ENCODE results near the gene TUSC2.

DNA sequence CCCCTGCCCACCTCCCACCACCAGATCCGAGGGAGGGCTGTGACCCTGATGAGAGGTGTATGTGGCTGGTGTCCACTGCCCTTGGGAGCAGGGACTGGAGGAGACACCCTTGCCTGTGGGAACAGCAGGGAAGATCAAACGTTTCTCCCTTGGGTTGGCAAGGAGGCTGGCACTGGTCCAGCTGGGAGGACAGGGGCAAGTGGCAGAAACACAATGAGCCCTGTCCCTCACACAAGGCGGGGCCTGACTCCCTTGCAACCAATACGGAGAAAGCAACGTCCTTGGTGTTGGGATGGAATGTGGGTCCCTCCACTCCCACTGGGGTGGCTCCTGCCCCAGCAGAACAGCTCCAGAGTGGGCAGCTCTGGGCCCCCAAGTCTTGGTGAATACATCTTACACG is 10.7 kb downstream of the TUSC2 start:
- TF ChIP-seq, protein P1, sequence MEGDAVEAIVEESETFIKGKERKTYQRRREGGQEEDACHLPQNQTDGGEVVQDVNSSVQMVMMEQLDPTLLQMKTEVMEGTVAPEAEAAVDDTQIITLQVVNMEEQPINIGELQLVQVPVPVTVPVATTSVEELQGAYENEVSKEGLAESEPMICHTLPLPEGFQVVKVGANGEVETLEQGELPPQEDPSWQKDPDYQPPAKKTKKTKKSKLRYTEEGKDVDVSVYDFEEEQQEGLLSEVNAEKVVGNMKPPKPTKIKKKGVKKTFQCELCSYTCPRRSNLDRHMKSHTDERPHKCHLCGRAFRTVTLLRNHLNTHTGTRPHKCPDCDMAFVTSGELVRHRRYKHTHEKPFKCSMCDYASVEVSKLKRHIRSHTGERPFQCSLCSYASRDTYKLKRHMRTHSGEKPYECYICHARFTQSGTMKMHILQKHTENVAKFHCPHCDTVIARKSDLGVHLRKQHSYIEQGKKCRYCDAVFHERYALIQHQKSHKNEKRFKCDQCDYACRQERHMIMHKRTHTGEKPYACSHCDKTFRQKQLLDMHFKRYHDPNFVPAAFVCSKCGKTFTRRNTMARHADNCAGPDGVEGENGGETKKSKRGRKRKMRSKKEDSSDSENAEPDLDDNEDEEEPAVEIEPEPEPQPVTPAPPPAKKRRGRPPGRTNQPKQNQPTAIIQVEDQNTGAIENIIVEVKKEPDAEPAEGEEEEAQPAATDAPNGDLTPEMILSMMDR (IDR thresholded peaks at IDR 0.05; ENCODE audit: insufficient read depth, low read length, poor library complexity, severe bottlenecking) = no peak
- TF ChIP-seq EZH2phosphoT487 (conservative IDR thresholded peaks at IDR 0.05; ENCODE audit: low read length) = no peak

All from SU-DHL-6 (cell line).